ENCODE measurements around the gene EAF1.

DNA sequence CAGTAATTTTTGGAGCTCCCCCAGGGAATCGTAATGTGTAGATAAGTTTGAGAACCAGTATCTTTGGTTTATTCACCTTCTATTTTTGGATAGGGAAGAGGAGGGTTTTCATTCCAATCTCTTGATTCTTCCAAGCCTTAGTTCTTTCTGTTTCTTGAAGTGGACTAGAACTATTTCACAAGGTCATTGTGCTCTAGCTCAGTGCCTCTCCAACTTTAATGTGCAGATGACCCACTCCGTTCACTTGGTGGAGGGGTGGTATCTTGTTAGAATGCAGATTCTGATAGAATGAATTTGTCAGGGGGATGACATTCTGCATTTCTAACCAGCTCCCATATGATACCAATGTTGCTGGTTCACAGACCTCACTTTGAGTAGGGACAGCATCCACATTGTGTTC, 58.6 kb downstream of the EAF1 start:
- TF ChIP-seq, protein P1, sequence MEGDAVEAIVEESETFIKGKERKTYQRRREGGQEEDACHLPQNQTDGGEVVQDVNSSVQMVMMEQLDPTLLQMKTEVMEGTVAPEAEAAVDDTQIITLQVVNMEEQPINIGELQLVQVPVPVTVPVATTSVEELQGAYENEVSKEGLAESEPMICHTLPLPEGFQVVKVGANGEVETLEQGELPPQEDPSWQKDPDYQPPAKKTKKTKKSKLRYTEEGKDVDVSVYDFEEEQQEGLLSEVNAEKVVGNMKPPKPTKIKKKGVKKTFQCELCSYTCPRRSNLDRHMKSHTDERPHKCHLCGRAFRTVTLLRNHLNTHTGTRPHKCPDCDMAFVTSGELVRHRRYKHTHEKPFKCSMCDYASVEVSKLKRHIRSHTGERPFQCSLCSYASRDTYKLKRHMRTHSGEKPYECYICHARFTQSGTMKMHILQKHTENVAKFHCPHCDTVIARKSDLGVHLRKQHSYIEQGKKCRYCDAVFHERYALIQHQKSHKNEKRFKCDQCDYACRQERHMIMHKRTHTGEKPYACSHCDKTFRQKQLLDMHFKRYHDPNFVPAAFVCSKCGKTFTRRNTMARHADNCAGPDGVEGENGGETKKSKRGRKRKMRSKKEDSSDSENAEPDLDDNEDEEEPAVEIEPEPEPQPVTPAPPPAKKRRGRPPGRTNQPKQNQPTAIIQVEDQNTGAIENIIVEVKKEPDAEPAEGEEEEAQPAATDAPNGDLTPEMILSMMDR (IDR thresholded peaks at IDR 0.05), result no peak
- no peak for TF ChIP-seq POLR2A (IDR thresholded peaks at IDR 0.05)
